Ovary (tissue), 9 donors: ENCODE data around the gene GULP1. TPM values are rescaled to one million over a fixed set of nuclear protein-coding genes. Genes with fewer than 3 reads are reported as not detected.
"Not testable (repeated sequence)": the region's sequence is repeated elsewhere in the genome, so short reads cannot be mapped to it uniquely, and the experiment has no call there.

ENCODE experiments used
- DNase-seq, 5 donors: peaks; one replicate each; pipeline ENCODE4 v3.0.0-alpha.2; 2019 to 2020
- H3K27ac ChIP-seq, 2 donors: fragments of 200-600 bp; one replicate each; pipeline versions ENCODE4 v1.5.1 to v1.8.0; 2019 to 2022
- H3K27me3 ChIP-seq: fragments of 200-600 bp; one replicate; pipeline ENCODE4 v1.8.0; 2022
- H3K36me3 ChIP-seq: fragments of 200-600 bp; sonication (generic); one replicate; pipeline ENCODE4 v1.5.1; 2019
- H3K4me1 ChIP-seq: one replicate; pipeline ENCODE4 v1.8.1; 2013; ENCODE audit warnings: mild to moderate bottlenecking, moderate library complexity; ENCODE audit not compliant: insufficient read depth
- H3K4me3 ChIP-seq: fragments of 200-600 bp; sonication (generic); one replicate; pipeline ENCODE4 v1.5.1; 2017
- H3K9me3 ChIP-seq, 2 donors: fragments of 200-600 bp in 1 of 2; sonication (generic) in 1 of 2; one replicate each; pipeline versions ENCODE4 v1.5.1 to v1.8.1; 2013 to 2019; ENCODE audit warnings: mild to moderate bottlenecking in 1 of 2, moderate library complexity in 1 of 2
- EP300 ChIP-seq: sonication (generic); formaldehyde crosslinking; IDR thresholded peaks from one replicate; pipeline ENCODE4 v1.6.1; 2017; ENCODE audit warnings: antibody characterized with exemption
- POLR2A ChIP-seq: fragments of 450-650 bp; IDR thresholded peaks from one replicate; pipeline ENCODE4 v1.6.1; 2017; ENCODE audit warnings: antibody characterized with exemption, mild to moderate bottlenecking, moderate library complexity
- WGBS, 3 donors: extraction: QIAGEN DNeasy Blood & Tissue Kit in 1 of 3; methylation state at CpG; one replicate each; pipeline versions ENCODE4 v1.1.5 to v1.1.7; 2013 to 2017; 5-methylcytosine and 5-hydroxymethylcytosine counted together
- intact Hi-C, 4 donors: fragments of 100-400 bp; cut with DNase I; formaldehyde crosslinking; loops; one replicate each; pipeline versions ENCODE4 v1.11.0 to v1.15.1; 2022 to 2023
- polyA plus RNA-seq, 2 donors: library from polyadenylated mRNA; stranded (reverse); fragments of 200-250 nt in 1 of 2; fragments of 350-450 nt in 1 of 2; fragmentation: Illumina TruSeq in 1 of 2; extraction: RNeasy Lipid Tissue Mini Kit (QIAGEN cat#74804) in 1 of 2; gene quantifications; one replicate each; pipeline ENCODE4 v1.2.3, GENCODE V29; 2013 to 2014
- total RNA-seq, 7 donors: library from RNA; depleted of rRNA in 2 of 7; stranded (reverse); fragments of >200 nt in 2 of 7; fragmentation: NEBNext Ultra II Directional in 3 of 7; extraction: Animal tissue kit (Norgen Biotek cat#: 25700) in 3 of 7; gene quantifications; one replicate each; pipeline versions ENCODE4 v1.1.0 to v1.2.4, GENCODE V29; 2016 to 2023
- TF ChIP-seq, protein P1 (sequence below), 3 donors: fragments of 450-650 bp in 2 of 3; fragments of 200-600 bp in 1 of 3; IDR thresholded peaks; one replicate each; pipeline versions ENCODE4 v1.5.1 to v1.8.0; 2016 to 2022; ENCODE audit warnings: antibody characterized with exemption in 3 of 3, mild to moderate bottlenecking in 1 of 3
- donor health status: DM: no; HTN: no; CAD: no; lungs with moderate emphysema.
- donor health status: DM: no; HTN: no; CAD: no.
- donor health status: Bipolar disorder and iron deficiency.
- donor health status: DM: yes; HTN: yes; CAD: no.
- donor health status: DM: no; HTN: no; CAD: no.
- donor health status: DM: yes; HTN: yes; CAD: no.

The GULP1 gene
- total and polyA plus RNA-seq, 9 donors: 22.3 to 57.7 (median 42.9) TPM

DNA sequence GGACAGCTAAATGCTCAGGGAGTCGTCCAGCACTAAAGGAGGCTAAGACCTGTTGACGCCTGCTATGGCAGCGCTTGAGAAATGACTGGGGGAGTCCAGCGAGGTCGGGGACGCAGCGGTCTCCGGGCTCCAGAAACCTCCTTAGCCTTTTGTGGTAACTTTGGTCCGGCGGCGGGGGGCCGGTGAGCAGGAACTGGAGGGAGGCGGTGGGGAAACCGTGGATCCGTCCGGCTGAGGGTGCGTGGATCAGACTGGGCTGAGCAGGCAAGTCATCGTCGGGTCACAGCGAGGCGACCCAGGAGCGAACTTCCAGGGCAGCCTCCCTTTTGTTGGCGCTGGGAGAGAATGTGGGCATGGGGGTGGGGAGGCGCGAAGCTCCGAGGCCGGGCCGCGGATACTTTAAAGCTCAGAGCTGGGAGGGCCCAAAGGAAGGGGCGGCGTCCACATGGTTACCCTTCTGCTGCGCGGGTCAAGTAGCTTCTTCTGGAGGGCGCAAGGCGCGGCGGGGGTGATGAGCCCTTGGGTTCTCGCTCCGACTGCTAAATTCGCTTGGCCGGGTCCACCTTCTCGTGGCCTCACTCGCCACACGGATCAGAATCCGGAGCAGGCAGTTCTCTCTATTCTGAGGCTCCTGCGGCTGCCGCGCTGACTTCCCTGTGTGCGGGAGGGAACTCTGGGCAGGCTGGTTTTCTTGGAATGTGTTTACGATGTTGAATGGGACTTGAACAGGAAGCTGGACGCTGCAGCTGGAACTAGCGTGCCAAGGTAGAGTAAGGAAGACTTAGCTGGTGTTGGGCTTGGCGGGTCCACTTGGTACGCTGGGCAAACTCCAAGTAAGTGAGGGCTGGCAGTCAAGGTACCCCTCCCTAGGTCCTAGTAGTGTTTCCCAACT, 920 bp downstream of the GULP1 start:
- peak overlapping the region; percentile 96 to 100 for H3K27ac ChIP-seq
- H3K27me3 ChIP-seq: no peaks in the 10 kb centered on the region
- intact Hi-C loops: loop anchor here in 3 of 4 donors (10.0 kb wide), 2 partner anchors 212 to 222 kb away; no protein-coding TSS in a partner anchor
- peak overlapping the region; percentile 59 for H3K4me3 ChIP-seq
- WGBS, 3 donors: 0 to 1% (median 1%) methylated on average over 43 to 54 of the region's 54 CpGs
- no peaks in the 10 kb centered on the region for H3K9me3 ChIP-seq
- TF ChIP-seq POLR2A: peak; percentile 40
- TF ChIP-seq EP300: no peak
- TF ChIP-seq, protein P1, sequence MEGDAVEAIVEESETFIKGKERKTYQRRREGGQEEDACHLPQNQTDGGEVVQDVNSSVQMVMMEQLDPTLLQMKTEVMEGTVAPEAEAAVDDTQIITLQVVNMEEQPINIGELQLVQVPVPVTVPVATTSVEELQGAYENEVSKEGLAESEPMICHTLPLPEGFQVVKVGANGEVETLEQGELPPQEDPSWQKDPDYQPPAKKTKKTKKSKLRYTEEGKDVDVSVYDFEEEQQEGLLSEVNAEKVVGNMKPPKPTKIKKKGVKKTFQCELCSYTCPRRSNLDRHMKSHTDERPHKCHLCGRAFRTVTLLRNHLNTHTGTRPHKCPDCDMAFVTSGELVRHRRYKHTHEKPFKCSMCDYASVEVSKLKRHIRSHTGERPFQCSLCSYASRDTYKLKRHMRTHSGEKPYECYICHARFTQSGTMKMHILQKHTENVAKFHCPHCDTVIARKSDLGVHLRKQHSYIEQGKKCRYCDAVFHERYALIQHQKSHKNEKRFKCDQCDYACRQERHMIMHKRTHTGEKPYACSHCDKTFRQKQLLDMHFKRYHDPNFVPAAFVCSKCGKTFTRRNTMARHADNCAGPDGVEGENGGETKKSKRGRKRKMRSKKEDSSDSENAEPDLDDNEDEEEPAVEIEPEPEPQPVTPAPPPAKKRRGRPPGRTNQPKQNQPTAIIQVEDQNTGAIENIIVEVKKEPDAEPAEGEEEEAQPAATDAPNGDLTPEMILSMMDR (IDR thresholded peaks at IDR 0.05): no peak
- DNase-seq: peak; percentile 77 to 82 (median 80)
- H3K4me1 ChIP-seq: peaks cover 2% of the 10 kb centered on the region
- H3K36me3 ChIP-seq: no peaks in the 10 kb centered on the region

DNA sequence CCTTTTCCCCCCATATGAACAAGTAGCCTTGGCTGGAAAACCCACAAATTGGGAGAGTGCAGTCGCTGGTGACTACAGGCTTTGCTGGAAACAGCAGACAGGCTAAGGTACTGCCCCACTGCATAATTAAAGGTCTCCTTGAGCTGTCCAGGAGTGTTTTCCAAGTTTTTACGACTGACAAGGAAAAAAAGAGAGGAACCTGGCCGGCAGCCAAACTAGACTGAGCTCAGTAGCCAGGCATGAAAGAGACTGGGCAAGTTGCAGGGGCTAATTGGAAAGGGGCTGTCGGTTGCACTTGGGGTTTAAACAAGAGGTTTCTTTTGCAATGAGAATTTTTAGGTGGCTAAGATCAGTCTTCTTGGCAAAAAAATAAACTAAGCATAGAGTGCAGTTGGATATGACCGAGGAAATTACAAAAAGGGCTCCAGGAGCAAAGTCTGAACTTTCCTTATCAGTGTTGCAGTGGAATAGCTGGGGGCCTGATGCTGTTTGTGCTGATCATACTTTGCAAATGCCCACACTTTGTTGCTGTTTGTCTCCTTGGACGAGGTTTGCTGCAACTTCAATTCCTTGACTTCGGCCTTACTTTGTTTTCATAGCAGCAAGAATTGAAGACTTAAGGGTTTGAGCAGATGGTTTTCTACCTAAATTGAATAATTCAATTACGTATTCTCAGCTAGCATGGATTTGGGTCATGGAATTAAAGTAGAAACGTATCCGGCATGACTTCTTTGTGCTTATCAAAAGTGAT, 2.1 kb downstream of the GULP1 start:
- Histone ChIP-seq H3K27ac (peak overlapping the region; percentile 96 to 100), H3K4me1 (peaks cover 2% of the 10 kb centered on the region), H3K27me3 (no peaks in the 10 kb centered on the region), H3K4me3 (peak overlapping the region; percentile 59), H3K36me3 (no peaks in the 10 kb centered on the region), H3K9me3 (no peaks in the 10 kb centered on the region)
- no peak for TF ChIP-seq EP300
- 5 to 8% (median 8%) methylated on average over 10 of the region's 10 CpGs for WGBS, 3 donors
- DNase-seq: peak; percentile 70 to 85 (median 75)
- intact Hi-C loops: loop anchor here in 3 of 4 donors (10.0 kb wide), 2 partner anchors 211 to 221 kb away; no protein-coding TSS in a partner anchor

DNA sequence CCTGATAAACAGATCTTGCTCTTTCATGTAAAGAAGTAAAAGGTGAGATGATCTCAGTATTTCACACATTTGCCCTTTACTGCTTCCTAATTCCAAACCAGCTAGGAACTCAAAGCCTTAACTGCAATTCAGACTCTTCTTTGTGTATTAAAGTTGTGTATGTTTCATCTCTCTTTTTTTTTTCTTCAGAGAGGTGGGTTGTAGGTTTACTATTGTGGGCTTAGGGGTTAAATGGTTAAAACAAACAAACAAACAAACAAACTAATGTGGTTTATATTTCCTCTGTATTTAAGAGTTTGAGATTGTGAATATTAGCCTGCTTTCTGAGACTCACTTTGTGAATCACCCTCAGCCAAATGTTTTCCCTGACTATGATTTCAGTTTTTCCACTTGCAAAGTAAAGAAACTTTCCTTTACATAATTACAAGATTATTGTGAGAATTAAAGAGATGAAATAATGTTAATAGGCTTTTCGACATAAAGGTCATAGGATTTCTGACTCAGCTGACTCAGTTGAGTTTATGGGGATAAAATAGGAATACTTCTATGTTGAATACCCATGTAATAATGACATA, 2.8 kb downstream of the GULP1 start:
- TF ChIP-seq POLR2A: no peak
- Histone ChIP-seq H3K4me1 (peaks cover 2% of the 10 kb centered on the region), H3K27me3 (no peaks in the 10 kb centered on the region), H3K27ac (peak overlapping the region; percentile 96 to 100), H3K4me3 (peak overlapping the region; percentile 59), H3K9me3 (no peaks in the 10 kb centered on the region), H3K36me3 (no peaks in the 10 kb centered on the region)
- no peak for DNase-seq
- 20 to 26% (median 24%) methylated on average over 1 of the region's 1 CpG for WGBS, 3 donors
- intact Hi-C loops: loop anchor here in 3 of 4 donors (10.0 kb wide), 2 partner anchors 210 to 220 kb away; no protein-coding TSS in a partner anchor

- no peaks in the 10 kb centered on the region for H3K9me3 ChIP-seq
- peaks cover 2% of the 10 kb centered on the region for H3K4me1 ChIP-seq
- H3K27ac ChIP-seq: peak overlapping the region in 1 of 2 donors; percentile 96
- no peaks in the 10 kb centered on the region for H3K36me3 ChIP-seq
- 65 to 75% (median 67%) methylated on average over 3 of the region's 3 CpGs for WGBS, 3 donors
- H3K27me3 ChIP-seq: no peaks in the 10 kb centered on the region
- intact Hi-C loops: loop anchor here in 3 of 4 donors (10.0 kb wide), 2 partner anchors 210 to 220 kb away; no protein-coding TSS in a partner anchor
- DNase-seq: no peak
- TF ChIP-seq, protein P1 (IDR thresholded peaks at IDR 0.05): no peak
- no peak for TF ChIP-seq POLR2A
- no peak for TF ChIP-seq EP300
- H3K4me3 ChIP-seq: no peak overlapping the region
These were observed 3.5 kb downstream of the GULP1 start for GRCh38 chr2:188295067-188295685.

DNA sequence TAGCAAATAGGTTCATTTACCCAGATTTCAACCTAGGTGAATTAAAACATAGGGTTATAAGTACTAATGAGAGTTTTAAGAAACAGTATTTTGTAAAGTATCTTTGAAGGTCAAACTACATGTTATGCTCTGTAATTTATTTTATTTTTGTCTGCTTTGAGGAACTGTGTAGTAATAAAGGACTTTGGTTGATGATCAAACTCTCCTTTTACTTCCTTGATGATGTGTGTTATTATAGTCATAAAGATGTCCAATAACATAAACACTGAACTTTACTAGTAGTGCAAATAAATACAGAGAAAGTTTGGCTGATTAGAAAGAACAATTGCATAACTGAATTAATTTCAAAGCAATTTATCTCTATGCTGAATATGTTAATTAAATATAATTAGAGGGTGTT, 6.3 kb downstream of the GULP1 start:
- Histone ChIP-seq H3K9me3 (no peaks in the 10 kb centered on the region), H3K36me3 (no peaks in the 10 kb centered on the region), H3K27ac (no peak overlapping the region), H3K4me1 (no peaks in the 10 kb centered on the region), H3K27me3 (no peaks in the 10 kb centered on the region), H3K4me3 (no peak overlapping the region)
- TF ChIP-seq POLR2A (no peak), EP300 (no peak)
- TF ChIP-seq, protein P1 (IDR thresholded peaks at IDR 0.05): no peak
- DNase-seq: no peak
- intact Hi-C loops: loop anchor here in 3 of 4 donors (10.0 kb wide), 2 partner anchors 207 to 217 kb away; no protein-coding TSS in a partner anchor

GRCh38 chr2:188298937-188299371, 7.3 kb downstream of the GULP1 start:
- H3K27ac ChIP-seq, DNase-seq, H3K36me3 ChIP-seq, H3K4me3 ChIP-seq, H3K9me3 ChIP-seq, H3K4me1 ChIP-seq, H3K27me3 ChIP-seq: not testable (repeated sequence)
- intact Hi-C loops: loop anchor here in 3 of 4 donors (10.0 kb wide), 2 partner anchors 206 to 216 kb away; no protein-coding TSS in a partner anchor
- 98 to 99% (median 98%) methylated on average over 4 of the region's 4 CpGs for WGBS, 3 donors
